Measurements from ENCODE around the gene CCIN. TPM values are rescaled to one million over a fixed set of nuclear protein-coding genes. Genes with fewer than 3 reads are reported as not detected.

The CCIN gene
- total RNA-seq, 1 donor from 2014 or later, result not detected

GRCh38 chr9:36132086-36132485, 37.1 kb upstream of the CCIN start:
- H3K36me3 ChIP-seq (ENCODE audit: control insufficient read depth, insufficient read depth, low read length), result no peaks in the 10 kb centered on the region
- H3K27me3 ChIP-seq (ENCODE audit: control insufficient read depth, insufficient read depth, low read length), result peaks cover 2% of the 10 kb centered on the region
- no peak overlapping the region for H3K4me3 ChIP-seq (ENCODE audit: low read depth, low read length)
- DNase-seq (ENCODE audit: low read depth), result peak; percentile 53
- FAIRE-seq, result no peak
- TF ChIP-seq CTCF (IDR thresholded peaks at IDR 0.05; ENCODE audit: insufficient read depth, low read length, severe bottlenecking), result no peak

GRCh38 chr9:36134761-36135505, 34.3 kb upstream of the CCIN start:
- FAIRE-seq, result no peak
- Histone ChIP-seq H3K36me3 (ENCODE audit: control insufficient read depth, insufficient read depth, low read length) (no peaks in the 10 kb centered on the region), H3K27me3 (ENCODE audit: control insufficient read depth, insufficient read depth, low read length) (peaks cover 9% of the 10 kb centered on the region), H3K4me3 (ENCODE audit: low read depth, low read length) (no peak overlapping the region)
- no peak for TF ChIP-seq CTCF (IDR thresholded peaks at IDR 0.05; ENCODE audit: insufficient read depth, low read length, severe bottlenecking)
- no peak for DNase-seq (ENCODE audit: low read depth)

GRCh38 chr9:36135741-36136271, 33.4 kb upstream of the CCIN start:
- FAIRE-seq (no peak), DNase-seq (ENCODE audit: low read depth) (no peak)

GRCh38 chr9:36136272-36136893, 32.8 kb upstream of the CCIN start, which contains the start of gene GLIPR2:
GLIPR2 (plus strand) TSS chr9:36136733; CDS start chr9:36136779, 46 bp downstream.
- DNase-seq (ENCODE audit: low read depth) (peak; percentile 29), FAIRE-seq (no peak)
- no peak for TF ChIP-seq CTCF (IDR thresholded peaks at IDR 0.05; ENCODE audit: insufficient read depth, low read length, severe bottlenecking)
- Histone ChIP-seq H3K4me3 (ENCODE audit: low read depth, low read length) (peak within 1 kb of the TSS; percentile 37), H3K36me3 (ENCODE audit: control insufficient read depth, insufficient read depth, low read length) (no peaks in the 10 kb centered on the region), H3K27me3 (ENCODE audit: control insufficient read depth, insufficient read depth, low read length) (peaks cover 9% of the 10 kb centered on the region)

More at GRCh38 chr9:36135741-36136271, 33.4 kb upstream of the CCIN start:
- no peak for TF ChIP-seq CTCF (IDR thresholded peaks at IDR 0.05; ENCODE audit: insufficient read depth, low read length, severe bottlenecking)
- Histone ChIP-seq H3K4me3 (ENCODE audit: low read depth, low read length) (peak overlapping the region; percentile 37), H3K36me3 (ENCODE audit: control insufficient read depth, insufficient read depth, low read length) (no peaks in the 10 kb centered on the region), H3K27me3 (ENCODE audit: control insufficient read depth, insufficient read depth, low read length) (peaks cover 9% of the 10 kb centered on the region)

- Histone ChIP-seq H3K27me3 (ENCODE audit: control insufficient read depth, insufficient read depth, low read length) (peaks cover 9% of the 10 kb centered on the region), H3K4me3 (ENCODE audit: low read depth, low read length) (peak overlapping the region; percentile 37), H3K36me3 (ENCODE audit: control insufficient read depth, insufficient read depth, low read length) (no peaks in the 10 kb centered on the region)
- TF ChIP-seq CTCF (IDR thresholded peaks at IDR 0.05; ENCODE audit: insufficient read depth, low read length, severe bottlenecking), result no peak
- FAIRE-seq, result no peak
- no peak for DNase-seq (ENCODE audit: low read depth)
These were observed 32.2 kb upstream of the CCIN start for GRCh38 chr9:36136894-36137391.
